Naive thymus-derived CD4-positive, alpha-beta T cell (primary cell): Measurements from ENCODE around the gene AP2A2. TPM values are rescaled to one million over a fixed set of nuclear protein-coding genes. Genes with fewer than 3 reads are reported as not detected.

Experiments used
- ATAC-seq: fragments of 150-1000 bp; cut with Tn5 transposase; 2 replicates; pipeline ENCODE4 v1.10.0; 2021; ENCODE audit warnings: mild to moderate bottlenecking, moderate library complexity
- CTCF ChIA-PET: fragments of 350-600 bp; sonication (Branson Sonifier 250); formaldehyde crosslinking; loops from one replicate; lab custom pipeline; 2021; ENCODE audit warnings: antibody characterized with exemption; lab: Charles Lee
- POLR2A ChIA-PET: fragments of 350-600 bp; sonication (Branson Sonifier 250); formaldehyde crosslinking; loops from one replicate; lab custom pipeline; 2021; ENCODE audit warnings: antibody characterized with exemption, inconsistent platforms; lab: Charles Lee
- DNase-seq, 9 donors: peaks; one replicate each; pipeline versions ENCODE4 v3.0.0 to v3.0.0-alpha.2; 2020 to 2022; ENCODE audit warnings: mixed read lengths in 1 of 9
- H3K27ac ChIP-seq: one replicate; pipeline ENCODE4 v1.7.0; 2013; ENCODE audit warnings: mild to moderate bottlenecking, low read depth, low read length, moderate library complexity
- H3K27me3 ChIP-seq, 2 donors: one replicate each; pipeline ENCODE4 v1.7.0; 2013; ENCODE audit warnings: low read length in 2 of 2, mild to moderate bottlenecking in 2 of 2, moderate library complexity in 2 of 2; ENCODE audit not compliant: control insufficient read depth in 2 of 2, insufficient read depth in 2 of 2
- H3K36me3 ChIP-seq, 3 experiments: 1 replicate in 2 of 3; 2 replicates in 1 of 3; pipeline ENCODE4 v1.7.0; 2013; ENCODE audit warnings: low read length in 3 of 3, mild to moderate bottlenecking in 3 of 3, moderate library complexity in 1 of 3; ENCODE audit not compliant: insufficient read depth in 3 of 3, control insufficient read depth in 2 of 3
- H3K4me1 ChIP-seq, 2 donors: one replicate each; pipeline ENCODE4 v1.7.0; 2013; ENCODE audit warnings: low read length in 2 of 2, mild to moderate bottlenecking in 2 of 2, moderate library complexity in 1 of 2; ENCODE audit not compliant: control insufficient read depth in 2 of 2, insufficient read depth in 2 of 2
- H3K4me3 ChIP-seq: 2 replicates; pipeline ENCODE4 v1.7.0; 2013; ENCODE audit warnings: mild to moderate bottlenecking, low read length
- H3K9me3 ChIP-seq, 3 experiments: 1 replicate in 2 of 3; 2 replicates in 1 of 3; pipeline ENCODE4 v1.7.0; 2013; ENCODE audit warnings: low read length in 3 of 3; ENCODE audit not compliant: control insufficient read depth in 2 of 3
- H3K27ac Mint-ChIP-seq, 9 donors: one replicate each; pipeline ENCODE4 v1.8.0; 2020 to 2022; ENCODE audit warnings: mixed read lengths in 9 of 9, mild to moderate bottlenecking in 8 of 9, moderate library complexity in 5 of 9, inconsistent platforms in 2 of 9
- H3K27me3 Mint-ChIP-seq, 5 donors: one replicate each; pipeline ENCODE4 v1.8.0; 2021 to 2022; ENCODE audit warnings: mixed read lengths in 5 of 5, mild to moderate bottlenecking in 1 of 5
- H3K36me3 Mint-ChIP-seq, 5 donors: one replicate each; pipeline ENCODE4 v1.8.0; 2020 to 2022; ENCODE audit warnings: mixed read lengths in 5 of 5, mild to moderate bottlenecking in 3 of 5, inconsistent platforms in 1 of 5
- H3K4me1 Mint-ChIP-seq, 7 donors: one replicate each; pipeline ENCODE4 v1.8.0; 2020 to 2022; ENCODE audit warnings: mixed read lengths in 7 of 7, mild to moderate bottlenecking in 3 of 7, inconsistent platforms in 1 of 7
- H3K4me3 Mint-ChIP-seq, 10 donors: one replicate each; pipeline ENCODE4 v1.8.0; 2020 to 2022; ENCODE audit warnings: mild to moderate bottlenecking in 10 of 10, mixed read lengths in 10 of 10, moderate library complexity in 6 of 10, inconsistent platforms in 2 of 10
- H3K9me3 Mint-ChIP-seq, 11 donors: one replicate each; pipeline ENCODE4 v1.8.0; 2020 to 2022; ENCODE audit warnings: mixed read lengths in 11 of 11, mild to moderate bottlenecking in 4 of 11, inconsistent platforms in 1 of 11, moderate library complexity in 1 of 11
- intact Hi-C, 2 donors: fragments of 100-400 bp; cut with micrococcal nuclease; formaldehyde crosslinking; loops; one replicate each; pipeline ENCODE4 v1.15.1; 2023
- polyA plus RNA-seq, 2 donors: library from polyadenylated mRNA; unstranded; fragments of 300-500 nt; fragmentation: Illumina TruSeq; gene quantifications; one replicate each; pipeline ENCODE4 v1.2.3, GENCODE V29; 2021
- total RNA-seq, 6 experiments: library from RNA in 5 of 6; stranded (reverse) in 5 of 6; gene quantifications; 1 replicate in 5 of 6; 2 replicates in 1 of 6; pipeline ENCODE4 v1.2.3 and lab custom pipeline; 2021 to 2026

Gene AP2A2
- total and polyA plus RNA-seq, 7 experiments from 2014 or later: 8.7 to 93.3 (median 79.3) TPM

- no peak overlapping the region for H3K4me3 Mint-ChIP-seq
- DNase-seq: no peak
- H3K27me3 ChIP-seq: no peaks in the 10 kb centered on the region
- peaks cover 0 to 65% (median 23%) of the 10 kb centered on the region in 3 experiments for H3K36me3 ChIP-seq
- no peak for ATAC-seq
- CTCF ChIA-PET: no interaction called here
- POLR2A ChIA-PET: no interaction called here
- H3K36me3 Mint-ChIP-seq: peaks cover 0 to 20% (median 5%) of the 10 kb centered on the region in 5 donors
- no peak overlapping the region for H3K27ac ChIP-seq
- H3K4me3 ChIP-seq: no peak overlapping the region
- H3K9me3 ChIP-seq: no peaks in the 10 kb centered on the region
- no peaks in the 10 kb centered on the region for H3K4me1 ChIP-seq
- H3K4me1 Mint-ChIP-seq: peaks cover 0 to 4% (median 0%) of the 10 kb centered on the region in 7 donors
- no peaks in the 10 kb centered on the region for H3K9me3 Mint-ChIP-seq
- H3K27ac Mint-ChIP-seq: no peak overlapping the region
- no peaks in the 10 kb centered on the region for H3K27me3 Mint-ChIP-seq
- intact Hi-C loops: no loop called here
Measured at GRCh38 chr11:1010551-1011319, 85.1 kb downstream of the AP2A2 start.

- DNase-seq: no peak
- ChIA-PET POLR2A (no interaction called here), CTCF (no interaction called here)
- no peak overlapping the region for H3K27ac Mint-ChIP-seq
- Histone ChIP-seq H3K36me3 (peaks cover 0 to 59% (median 23%) of the 10 kb centered on the region in 3 experiments), H3K27me3 (no peaks in the 10 kb centered on the region), H3K4me3 (no peak overlapping the region), H3K9me3 (no peaks in the 10 kb centered on the region), H3K27ac (no peak overlapping the region), H3K4me1 (no peaks in the 10 kb centered on the region)
- intact Hi-C loops: no loop called here
- peaks cover 0 to 19% (median 5%) of the 10 kb centered on the region in 5 donors for H3K36me3 Mint-ChIP-seq
- no peak for ATAC-seq
- no peak overlapping the region for H3K4me3 Mint-ChIP-seq
- peaks cover 0 to 1% (median 0%) of the 10 kb centered on the region in 11 donors for H3K9me3 Mint-ChIP-seq
- H3K4me1 Mint-ChIP-seq: peaks cover 0 to 5% (median under 1%) of the 10 kb centered on the region in 7 donors
- H3K27me3 Mint-ChIP-seq: no peaks in the 10 kb centered on the region
Measured at GRCh38 chr11:1011320-1011698, 85.6 kb downstream of the AP2A2 start.

- Mint-ChIP-seq H3K27me3 (no peaks in the 10 kb centered on the region), H3K4me3 (no peak overlapping the region), H3K27ac (no peak overlapping the region), H3K4me1 (peaks cover 8 to 15% (median 11%) of the 10 kb centered on the region in 7 donors), H3K36me3 (peaks cover 5 to 23% (median 8%) of the 10 kb centered on the region in 5 donors), H3K9me3 (peaks cover 0 to 9% (median 0%) of the 10 kb centered on the region in 11 donors)
- no peaks in the 10 kb centered on the region for H3K4me1 ChIP-seq
- no peak overlapping the region for H3K27ac ChIP-seq
- ChIA-PET POLR2A (no interaction called here), CTCF (no interaction called here)
- no peak for DNase-seq
- no peaks in the 10 kb centered on the region for H3K27me3 ChIP-seq
- intact Hi-C loops: no loop called here
- no peak overlapping the region for H3K4me3 ChIP-seq
- H3K36me3 ChIP-seq: peaks cover 0 to 49% (median 18%) of the 10 kb centered on the region in 3 experiments
- no peaks in the 10 kb centered on the region for H3K9me3 ChIP-seq
- no peak for ATAC-seq
Measured at GRCh38 chr11:1012291-1012690, 86.6 kb downstream of the AP2A2 start.

- no peaks in the 10 kb centered on the region for H3K9me3 ChIP-seq
- H3K36me3 Mint-ChIP-seq: peaks cover 5 to 26% (median 13%) of the 10 kb centered on the region in 5 donors
- peaks cover 0 to 15% (median 0%) of the 10 kb centered on the region in 11 donors for H3K9me3 Mint-ChIP-seq
- no peak overlapping the region for H3K27ac Mint-ChIP-seq
- intact Hi-C loops: no loop called here
- no peak overlapping the region for H3K27ac ChIP-seq
- peaks cover 12 to 22% (median 18%) of the 10 kb centered on the region in 7 donors for H3K4me1 Mint-ChIP-seq
- no peaks in the 10 kb centered on the region for H3K27me3 Mint-ChIP-seq
- no peaks in the 10 kb centered on the region for H3K27me3 ChIP-seq
- no peaks in the 10 kb centered on the region for H3K4me1 ChIP-seq
- ChIA-PET POLR2A (no interaction called here), CTCF (no interaction called here)
- DNase-seq (no peak), ATAC-seq (no peak)
- H3K36me3 ChIP-seq: peaks cover 0 to 42% (median 14%) of the 10 kb centered on the region in 3 experiments
- no peak overlapping the region for H3K4me3 ChIP-seq
- H3K4me3 Mint-ChIP-seq: no peak overlapping the region
Measured at GRCh38 chr11:1012740-1013630, 87.3 kb downstream of the AP2A2 start.

GRCh38 chr11:1013631-1013935, 87.9 kb downstream of the AP2A2 start:
- H3K4me1 ChIP-seq: no peaks in the 10 kb centered on the region
- no peak overlapping the region for H3K27ac ChIP-seq
- no peak overlapping the region for H3K4me3 ChIP-seq
- Mint-ChIP-seq H3K27me3 (no peaks in the 10 kb centered on the region), H3K4me3 (no peak overlapping the region), H3K36me3 (peaks cover 5 to 25% (median 13%) of the 10 kb centered on the region in 5 donors), H3K4me1 (peaks cover 12 to 26% (median 20%) of the 10 kb centered on the region in 7 donors), H3K9me3 (peaks cover 0 to 18% (median 0%) of the 10 kb centered on the region in 11 donors), H3K27ac (no peak overlapping the region)
- ChIA-PET CTCF (no interaction called here), POLR2A (no interaction called here)
- DNase-seq (no peak), ATAC-seq (no peak)
- intact Hi-C loops: no loop called here
- H3K27me3 ChIP-seq: no peaks in the 10 kb centered on the region
- H3K9me3 ChIP-seq: no peaks in the 10 kb centered on the region
- H3K36me3 ChIP-seq: peaks cover 0 to 36% (median 14%) of the 10 kb centered on the region in 3 experiments

- no peak overlapping the region for H3K4me3 ChIP-seq
- ChIA-PET CTCF (no interaction called here), POLR2A (no interaction called here)
- no peaks in the 10 kb centered on the region for H3K9me3 ChIP-seq
- Mint-ChIP-seq H3K4me1 (peaks cover 12 to 26% (median 20%) of the 10 kb centered on the region in 7 donors), H3K36me3 (peaks cover 5 to 24% (median 13%) of the 10 kb centered on the region in 5 donors), H3K27ac (no peak overlapping the region), H3K4me3 (no peak overlapping the region), H3K9me3 (peaks cover 0 to 18% (median 0%) of the 10 kb centered on the region in 11 donors), H3K27me3 (no peaks in the 10 kb centered on the region)
- no peak for DNase-seq
- intact Hi-C loops: no loop called here
- H3K36me3 ChIP-seq: peaks cover 0 to 29% (median 10%) of the 10 kb centered on the region in 3 experiments
- no peaks in the 10 kb centered on the region for H3K4me1 ChIP-seq
- ATAC-seq: no peak
- H3K27ac ChIP-seq: no peak overlapping the region
- no peaks in the 10 kb centered on the region for H3K27me3 ChIP-seq
Measured at GRCh38 chr11:1014276-1014675, 88.6 kb downstream of the AP2A2 start.
